Endothelial cell of umbilical vein (primary cell): Measurements from ENCODE around the gene PPM1H.

Experiments used
- CTCF ChIP-seq, 2 donors: IDR thresholded peaks; 1 replicate in 1 of 2; 2 replicates in 1 of 2; pipeline ENCODE4 v1.5.1; 2011; ENCODE audit warnings: low read length in 2 of 2, mild to moderate bottlenecking in 2 of 2, moderate library complexity in 2 of 2, control low read depth in 1 of 2, inconsistent platforms in 1 of 2, low read depth in 1 of 2; ENCODE audit not compliant: insufficient read depth in 1 of 2; ENCODE audit errors: extremely low read depth in 1 of 2
- EZH2 ChIP-seq: IDR thresholded peaks from 2 replicates; pipeline ENCODE4 v1.6.1; 2012; ENCODE audit warnings: borderline replicate concordance, low read depth, mild to moderate bottlenecking, moderate library complexity, low read length, inconsistent platforms; ENCODE audit not compliant: severe bottlenecking
- MAX ChIP-seq: IDR thresholded peaks from 2 replicates; pipeline ENCODE4 v1.6.1; 2011; ENCODE audit not compliant: insufficient read depth, insufficient read length

- TF ChIP-seq MAX (no peak), CTCF (IDR thresholded peaks at IDR 0.05; ENCODE audit: extremely low read depth in 1 of 2, insufficient read depth in 1 of 2, low read depth in 1 of 2, low read length in 2 of 2) (no peak), EZH2 (no peak)
Measured at GRCh38 chr12:62703011-62703380, 232.0 kb downstream of the PPM1H start.
